Measurements from ENCODE around the gene SCRT2. TPM values are rescaled to one million over a fixed set of nuclear protein-coding genes. Genes with fewer than 3 reads are reported as not detected.

Gene SCRT2
- total RNA-seq, 1 experiment from 2014 or later: not detected

- no peaks in the 10 kb centered on the region for H3K36me3 ChIP-seq (ENCODE audit: control insufficient read depth, insufficient read depth, low read length)
- Mint-ChIP-seq H3K36me3 (ENCODE audit: insufficient read depth, unreplicated experiment) (no peaks in the 10 kb centered on the region), H3K4me3 (ENCODE audit: unreplicated experiment) (no peak overlapping the region), H3K27me3 (ENCODE audit: insufficient read depth, unreplicated experiment) (peaks cover 20% of the 10 kb centered on the region), H3K4me1 (ENCODE audit: low read depth, unreplicated experiment) (no peaks in the 10 kb centered on the region), H3K9me3 (ENCODE audit: unreplicated experiment) (no peaks in the 10 kb centered on the region), H3K27ac (ENCODE audit: unreplicated experiment) (no peak overlapping the region)
- H3K4me3 ChIP-seq (ENCODE audit: low read depth, low read length): no peak overlapping the region
- DNase-seq: no peak
- intact Hi-C loops (cut with micrococcal nuclease; ENCODE audit: unreplicated experiment): no loop called here
- H3K9me3 ChIP-seq: no peaks in the 10 kb centered on the region
- POLR2A ChIA-PET: interaction anchor here (0.6 kb wide), 2 partner anchors 195 to 353 kb away, joined by 4 read pairs; partner anchors contain the start of gene NRSN2
- H3K27me3 ChIP-seq (replicated peaks; ENCODE audit: control insufficient read depth, insufficient read depth, low read length): peaks cover 1% of the 10 kb centered on the region
- CTCF ChIA-PET: interaction anchor here (0.7 kb wide), 1 partner anchor 97 kb away, joined by 4 read pairs; no protein-coding TSS in a partner anchor
- TF ChIP-seq CTCF (IDR thresholded peaks at IDR 0.05; ENCODE audit: insufficient read depth in 1 of 2, low read depth in 1 of 2, low read length in 1 of 2, severe bottlenecking in 1 of 2, unreplicated experiment in 1 of 2): no peak
- H3K4me1 ChIP-seq: no peaks in the 10 kb centered on the region
- BruUV-seq (replicated peaks): no TSS peak
Measured at GRCh38 chr20:699811-700338, 24.3 kb upstream of the SCRT2 start.

GRCh38 chr20:699342-699741 lies 23.7 kb upstream of the SCRT2 start:
- peak in 1 of 2 experiments; percentile 11 for DNase-seq
- intact Hi-C loops (cut with micrococcal nuclease; ENCODE audit: unreplicated experiment): no loop called here
- ChIA-PET CTCF (no interaction called here), POLR2A (no interaction called here)
- no peaks in the 10 kb centered on the region for H3K36me3 Mint-ChIP-seq (ENCODE audit: insufficient read depth, unreplicated experiment)
- peaks cover 18% of the 10 kb centered on the region for H3K27me3 Mint-ChIP-seq (ENCODE audit: insufficient read depth, unreplicated experiment)
- no peaks in the 10 kb centered on the region for H3K9me3 ChIP-seq
- no peak overlapping the region for H3K4me3 Mint-ChIP-seq (ENCODE audit: unreplicated experiment)
- H3K4me3 ChIP-seq (ENCODE audit: low read depth, low read length): no peak overlapping the region
- no TSS peak for BruUV-seq (replicated peaks)
- no peaks in the 10 kb centered on the region; the same call in 1 of the 2 replicates for H3K27me3 ChIP-seq (replicated peaks; ENCODE audit: control insufficient read depth, insufficient read depth, low read length)
- H3K4me1 ChIP-seq: no peaks in the 10 kb centered on the region
- no peaks in the 10 kb centered on the region for H3K9me3 Mint-ChIP-seq (ENCODE audit: unreplicated experiment)
- H3K4me1 Mint-ChIP-seq (ENCODE audit: low read depth, unreplicated experiment): no peaks in the 10 kb centered on the region
- no peak for TF ChIP-seq CTCF (IDR thresholded peaks at IDR 0.05; ENCODE audit: insufficient read depth in 1 of 2, low read depth in 1 of 2, low read length in 1 of 2, severe bottlenecking in 1 of 2, unreplicated experiment in 1 of 2)
- no peaks in the 10 kb centered on the region for H3K36me3 ChIP-seq (ENCODE audit: control insufficient read depth, insufficient read depth, low read length)
- no peak overlapping the region for H3K27ac Mint-ChIP-seq (ENCODE audit: unreplicated experiment)

GRCh38 chr20:698276-698675 lies 22.7 kb upstream of the SCRT2 start:
- Histone ChIP-seq H3K27me3 (replicated peaks; ENCODE audit: control insufficient read depth, insufficient read depth, low read length) (no peaks in the 10 kb centered on the region; the same call in 1 of the 2 replicates), H3K4me1 (no peaks in the 10 kb centered on the region), H3K9me3 (no peaks in the 10 kb centered on the region), H3K36me3 (ENCODE audit: control insufficient read depth, insufficient read depth, low read length) (no peaks in the 10 kb centered on the region), H3K4me3 (ENCODE audit: low read depth, low read length) (no peak overlapping the region)
- H3K4me1 Mint-ChIP-seq (ENCODE audit: low read depth, unreplicated experiment): no peaks in the 10 kb centered on the region
- H3K9me3 Mint-ChIP-seq (ENCODE audit: unreplicated experiment): no peaks in the 10 kb centered on the region
- no TSS peak for BruUV-seq (replicated peaks)
- peaks cover 19% of the 10 kb centered on the region for H3K27me3 Mint-ChIP-seq (ENCODE audit: insufficient read depth, unreplicated experiment)
- H3K36me3 Mint-ChIP-seq (ENCODE audit: insufficient read depth, unreplicated experiment): no peaks in the 10 kb centered on the region
- ChIA-PET POLR2A (no interaction called here), CTCF (no interaction called here)
- DNase-seq: no peak
- TF ChIP-seq CTCF (IDR thresholded peaks at IDR 0.05; ENCODE audit: insufficient read depth in 1 of 2, low read depth in 1 of 2, low read length in 1 of 2, severe bottlenecking in 1 of 2, unreplicated experiment in 1 of 2): no peak
- no peak overlapping the region for H3K27ac Mint-ChIP-seq (ENCODE audit: unreplicated experiment)
- no peak overlapping the region for H3K4me3 Mint-ChIP-seq (ENCODE audit: unreplicated experiment)
- intact Hi-C loops (cut with micrococcal nuclease; ENCODE audit: unreplicated experiment): no loop called here

All from Caco-2 (cell line).